AG04450 (cell line): ENCODE results near the gene MBOAT1. TPM values are rescaled to one million over a fixed set of nuclear protein-coding genes. Genes with fewer than 3 reads are reported as not detected.

Experiments used
- CTCF ChIA-PET: fragments of 300-600, 350-600 bp; formaldehyde crosslinking; extraction: SDS; loops from one replicate; lab custom pipeline; 2022; ENCODE audit warnings: antibody characterized with exemption, inconsistent platforms; lab: Charles Lee
- POLR2A ChIA-PET: fragments of 350-600 bp; formaldehyde crosslinking; extraction: SDS; loops from one replicate; lab custom pipeline; 2021; ENCODE audit warnings: antibody characterized with exemption, inconsistent platforms; lab: Yijun Ruan, JAX
- DNase-seq: peaks from one replicate; pipeline ENCODE4 v3.0.0-alpha.2; 2011; ENCODE audit warnings: low read depth, low spot score
- H3K27ac ChIP-seq: one replicate; pipeline ENCODE4 v1.5.1; 2012; ENCODE audit warnings: low read depth, low read length, control low read depth
- H3K27me3 ChIP-seq: one replicate; pipeline ENCODE4 v1.6.0; 2012; ENCODE audit warnings: low read length; ENCODE audit not compliant: control insufficient read depth, insufficient read depth
- H3K4me3 ChIP-seq: 2 replicates; pipeline ENCODE4 v1.5.1; 2011; ENCODE audit warnings: mild to moderate bottlenecking, low read depth, low read length, control low read depth
- H3K9me3 ChIP-seq: 2 replicates; pipeline ENCODE4 v1.5.1; 2012; ENCODE audit warnings: low read length; ENCODE audit not compliant: control insufficient read depth, insufficient read depth
- CTCF ChIP-seq: IDR thresholded peaks from 2 replicates; pipeline ENCODE4 v1.5.1; 2011; ENCODE audit warnings: low read depth, low read length, control low read depth, inconsistent platforms
- polyA plus RNA-seq: library from polyadenylated mRNA; depleted of rRNA; stranded (reverse); fragments of >200 nt; gene quantifications from 2 replicates; pipeline ENCODE4 v1.2.3, GENCODE V29; 2011

MBOAT1 gene
- polyA plus RNA-seq, 1 experiment = 2.1 TPM

GRCh38 chr6:20169119-20169557, 43.1 kb downstream of the MBOAT1 start:
- no peak for DNase-seq
- no peak overlapping the region for H3K4me3 ChIP-seq
- POLR2A ChIA-PET = no interaction called here

GRCh38 chr6:20168690-20169089, 43.6 kb downstream of the MBOAT1 start:
- no peak for DNase-seq
- H3K9me3 ChIP-seq = no peaks in the 10 kb centered on the region
- CTCF ChIA-PET = interaction anchor here (1.0 kb wide), 1 partner anchor 42 kb away, joined by 3 read pairs; no protein-coding TSS in a partner anchor
- POLR2A ChIA-PET = no interaction called here
- no peaks in the 10 kb centered on the region for H3K27me3 ChIP-seq
- H3K27ac ChIP-seq = no peak overlapping the region
- TF ChIP-seq CTCF = no peak
- no peak overlapping the region for H3K4me3 ChIP-seq

More at GRCh38 chr6:20169119-20169557, 43.1 kb downstream of the MBOAT1 start:
- no peaks in the 10 kb centered on the region for H3K9me3 ChIP-seq
- H3K27ac ChIP-seq = no peak overlapping the region
- no peak for TF ChIP-seq CTCF
- CTCF ChIA-PET = interaction anchor here (1.0 kb wide), 1 partner anchor 43 kb away, joined by 3 read pairs; no protein-coding TSS in a partner anchor
- no peaks in the 10 kb centered on the region for H3K27me3 ChIP-seq

GRCh38 chr6:20167601-20168000, 44.7 kb downstream of the MBOAT1 start:
- Histone ChIP-seq H3K9me3 (no peaks in the 10 kb centered on the region), H3K27me3 (no peaks in the 10 kb centered on the region), H3K27ac (no peak overlapping the region), H3K4me3 (no peak overlapping the region)
- CTCF ChIA-PET = no interaction called here
- POLR2A ChIA-PET = no interaction called here
- DNase-seq = no peak
- TF ChIP-seq CTCF = no peak

GRCh38 chr6:20166210-20166609, 46.1 kb downstream of the MBOAT1 start:
- H3K9me3 ChIP-seq = no peaks in the 10 kb centered on the region
- POLR2A ChIA-PET = no interaction called here
- CTCF ChIA-PET = interaction anchor here (1.7 kb wide), 1 partner anchor 39 kb away, joined by 9 read pairs; no protein-coding TSS in a partner anchor
- DNase-seq = no peak
- H3K27me3 ChIP-seq = no peaks in the 10 kb centered on the region
- H3K4me3 ChIP-seq = no peak overlapping the region
- TF ChIP-seq CTCF = no peak
- no peak overlapping the region for H3K27ac ChIP-seq

GRCh38 chr6:20162515-20162914, 49.8 kb downstream of the MBOAT1 start:
- POLR2A ChIA-PET = no interaction called here
- CTCF ChIA-PET = interaction anchor here (3.7 kb wide), 1 partner anchor 36 kb away, joined by 15 read pairs; no protein-coding TSS in a partner anchor
- TF ChIP-seq CTCF = no peak

More at GRCh38 chr6:20162515-20162914, 49.8 kb downstream of the MBOAT1 start:
- no peak for DNase-seq
- H3K9me3 ChIP-seq = no peaks in the 10 kb centered on the region
- no peak overlapping the region for H3K27ac ChIP-seq
- H3K27me3 ChIP-seq = no peaks in the 10 kb centered on the region
- H3K4me3 ChIP-seq = no peak overlapping the region
